Panc1 (cell line): ENCODE measurements around the gene RNU11. TPM values are rescaled to one million over a fixed set of nuclear protein-coding genes. Genes with fewer than 3 reads are reported as not detected.
"Not testable (repeated sequence)": the region's sequence is repeated elsewhere in the genome, so short reads cannot be mapped to it uniquely, and the experiment has no call there.

Experiments
- ATAC-seq: fragments of 200-7000 bp; cut with Tn5 transposase; 2 replicates; pipeline ENCODE4 v1.9.1; 2020; ENCODE audit warnings: mild to moderate bottlenecking, moderate library complexity
- BruUV-seq: library from RNA; stranded (reverse); fragments of 400-500 nt; replicated peaks from 2 replicates; lab custom pipeline; 2021; lab: Mats Ljungman, UMichigan
- CTCF ChIA-PET: fragments of 300-600 bp; sonication (Branson Sonifier 250); formaldehyde crosslinking; loops from one replicate; lab custom pipeline; 2022; ENCODE audit warnings: antibody characterized with exemption; lab: Charles Lee
- POLR2A ChIA-PET: fragments of 300-600 bp; sonication (Branson Sonifier 250); formaldehyde crosslinking; loops from one replicate; lab custom pipeline; 2022; ENCODE audit warnings: antibody characterized with exemption; lab: Charles Lee
- DNase-seq: peaks from one replicate; pipeline ENCODE4 v3.0.0-alpha.2; 2010; ENCODE audit warnings: low read depth, low spot score
- H3K27ac ChIP-seq: 2 replicates; pipeline ENCODE4 v1.5.1; 2011; ENCODE audit warnings: mild to moderate bottlenecking, low read length, inconsistent platforms
- H3K27me3 ChIP-seq: fragments of 200-500 bp; sonication (Bioruptor generic); 2 replicates; pipeline ENCODE4 v1.6.0; 2014; ENCODE audit warnings: low read length, inconsistent platforms; ENCODE audit not compliant: control insufficient read depth, insufficient read depth
- H3K36me3 ChIP-seq: fragments of 200-500 bp; sonication (Bioruptor generic); 2 replicates; pipeline ENCODE4 v1.5.1; 2014; ENCODE audit warnings: inconsistent platforms, mild to moderate bottlenecking, low read length, moderate library complexity; ENCODE audit not compliant: control insufficient read depth, insufficient read depth
- H3K4me1 ChIP-seq: 2 replicates; pipeline ENCODE4 v1.5.1; 2011; ENCODE audit warnings: inconsistent platforms, mild to moderate bottlenecking, low read length, moderate library complexity; ENCODE audit not compliant: control insufficient read depth, insufficient read depth
- H3K4me3 ChIP-seq, 2 experiments: 2 replicates each; pipeline ENCODE4 v1.5.1; 2011 to 2012; ENCODE audit warnings: low read depth in 2 of 2, low read length in 2 of 2, mild to moderate bottlenecking in 2 of 2, inconsistent platforms in 1 of 2, moderate library complexity in 1 of 2
- H3K9me3 ChIP-seq: fragments of 200-500 bp; sonication (Bioruptor generic); 2 replicates; pipeline ENCODE4 v1.5.1; 2014; ENCODE audit warnings: low read depth, mild to moderate bottlenecking, inconsistent platforms, low read length, moderate library complexity; ENCODE audit not compliant: control insufficient read depth, insufficient read depth
- CTCF ChIP-seq: fragments of 450-650 bp; IDR thresholded peaks from 2 replicates; pipeline ENCODE4 v1.5.1; 2017; ENCODE audit warnings: mild to moderate bottlenecking
- POLR2AphosphoS5 ChIP-seq: IDR thresholded peaks from 2 replicates; pipeline ENCODE4 v1.6.1; 2012; ENCODE audit warnings: mild to moderate bottlenecking, low read depth, low read length, moderate library complexity
- REST ChIP-seq, 2 experiments: IDR thresholded peaks; 2 replicates each; pipeline ENCODE4 v1.6.1; 2011 to 2012; ENCODE audit warnings: low read depth in 2 of 2, control low read depth in 1 of 2, low read length in 1 of 2, mild to moderate bottlenecking in 1 of 2, moderate library complexity in 1 of 2; ENCODE audit not compliant: insufficient read depth in 1 of 2
- SIN3A ChIP-seq: IDR thresholded peaks from 2 replicates; pipeline ENCODE4 v1.6.1; 2012; ENCODE audit warnings: low read depth, mild to moderate bottlenecking, low read length, moderate library complexity, borderline replicate concordance; ENCODE audit not compliant: insufficient read depth
- TCF7L2 ChIP-seq: IDR thresholded peaks from 2 replicates; pipeline ENCODE4 v1.6.1; 2011; ENCODE audit warnings: mild to moderate bottlenecking, low read depth, low read length, inconsistent platforms
- in situ Hi-C: cut with HindIII; loops from 2 replicates; pipeline ENCODE4 v1.10.0; 2016; ENCODE audit warnings: low sequenced_read_pairs, low pct_unique_long_range_greater_than_20kb
- intact Hi-C: fragments of 100-400 bp; cut with micrococcal nuclease; formaldehyde crosslinking; loops from one replicate; pipeline ENCODE4 v1.10.0; 2022; ENCODE audit not compliant: unreplicated experiment
- total RNA-seq: library from RNA; stranded (reverse); gene quantifications from one replicate; pipeline ENCODE4 v1.2.1, GENCODE V29; 2021; ENCODE audit not compliant: unreplicated experiment

The RNU11 gene
- total RNA-seq, 1 experiment from 2014 or later: not detected

- ATAC-seq (no peak), DNase-seq (no peak)
- no TSS peak for BruUV-seq
- ChIA-PET POLR2A (no interaction called here), CTCF (no interaction called here)
- no peaks in the 10 kb centered on the region for H3K9me3 ChIP-seq
- intact Hi-C loops: no loop called here
- no peaks in the 10 kb centered on the region for H3K4me1 ChIP-seq
- no peak overlapping the region for H3K4me3 ChIP-seq
- H3K27me3 ChIP-seq: no peaks in the 10 kb centered on the region
- no peak overlapping the region for H3K27ac ChIP-seq
- in situ Hi-C loops: no loop called here
- H3K36me3 ChIP-seq: 0 out of 2 replicates have a peak, but pooled peaks cover 2% of the 10 kb centered on the region
- TF ChIP-seq REST (IDR thresholded peaks at IDR 0.05; ENCODE audit: insufficient read depth in 1 of 2, low read depth in 2 of 2, low read length in 1 of 2) (no peak), CTCF (no peak), TCF7L2 (no peak), SIN3A (no peak)
Observed at GRCh38 chr1:28682840-28683239, 34.4 kb downstream of the RNU11 start.

GRCh38 chr1:28684937-28685336, 36.5 kb downstream of the RNU11 start:
- no peaks in the 10 kb centered on the region for H3K27me3 ChIP-seq
- in situ Hi-C loops (no loop called here), intact Hi-C loops (no loop called here)
- H3K9me3 ChIP-seq: no peaks in the 10 kb centered on the region
- no TSS peak for BruUV-seq
- CTCF ChIA-PET: no interaction called here
- H3K27ac ChIP-seq: no peak overlapping the region
- POLR2A ChIA-PET: interaction anchor here (0.5 to 0.6 kb wide), 2 partner anchors 42 to 47 kb away, joined by 6 to 8 read pairs; partner anchors contain the start of gene TAF12
- DNase-seq: no peak
- no peak overlapping the region for H3K4me3 ChIP-seq
- TF ChIP-seq TCF7L2 (no peak), POLR2AphosphoS5 (no peak), REST (IDR thresholded peaks at IDR 0.05; ENCODE audit: insufficient read depth in 1 of 2, low read depth in 2 of 2, low read length in 1 of 2) (no peak), CTCF (no peak), SIN3A (no peak)
- H3K36me3 ChIP-seq: 0 out of 2 replicates have a peak, but pooled peaks cover 2% of the 10 kb centered on the region
- H3K4me1 ChIP-seq: no peaks in the 10 kb centered on the region
- ATAC-seq: no peak

GRCh38 chr1:28691627-28692026, 43.2 kb downstream of the RNU11 start:
- not testable (repeated sequence) for BruUV-seq

More at GRCh38 chr1:28691627-28692026, 43.2 kb downstream of the RNU11 start:
- in situ Hi-C loops, CTCF ChIA-PET, H3K27ac ChIP-seq, H3K4me3 ChIP-seq, H3K9me3 ChIP-seq, intact Hi-C loops, POLR2A ChIA-PET, H3K4me1 ChIP-seq, DNase-seq, ATAC-seq, H3K36me3 ChIP-seq, H3K27me3 ChIP-seq: not testable (repeated sequence)
